Measurements from ENCODE around the gene FAM156A.
"Not testable (repeated sequence)": the region's sequence is repeated elsewhere in the genome, so short reads cannot be mapped to it uniquely, and the experiment has no call there.

GRCh38 chrX:52907900-52908299 is 50.4 kb downstream of the FAM156A start:
- not testable (repeated sequence) for TF ChIP-seq POLR2A (IDR thresholded peaks at IDR 0.05; ENCODE audit: low read length); GATA1 (IDR thresholded peaks at IDR 0.05; ENCODE audit: low read depth, low read length)

Measured in erythroblast (primary cell).